ENCODE measurements around the gene IPO5.
"Not testable (repeated sequence)": the region's sequence is repeated elsewhere in the genome, so short reads cannot be mapped to it uniquely, and the experiment has no call there.

IPO5 gene

GRCh38 chr13:98044301-98044700 is 90.8 kb downstream of the IPO5 start:
- H3K36me3 Mint-ChIP-seq, result no peaks in the 10 kb centered on the region
- H3K27me3 Mint-ChIP-seq, result peaks cover 7% of the 10 kb centered on the region
- H3K4me3 Mint-ChIP-seq, result no peak overlapping the region
- H3K27ac Mint-ChIP-seq, result no peak overlapping the region
- DNase-seq, result no peak
- H3K4me1 Mint-ChIP-seq, result no peaks in the 10 kb centered on the region
- no peaks in the 10 kb centered on the region for H3K9me3 Mint-ChIP-seq
- CTCF ChIA-PET, result no interaction called here

- DNase-seq, H3K4me1 Mint-ChIP-seq, H3K27ac Mint-ChIP-seq, H3K4me3 Mint-ChIP-seq, CTCF ChIA-PET, H3K9me3 Mint-ChIP-seq, H3K27me3 Mint-ChIP-seq, H3K36me3 Mint-ChIP-seq: not testable (repeated sequence)
These were observed 94.3 kb downstream of the IPO5 start for GRCh38 chr13:98047785-98048184.

GRCh38 chr13:98048265-98048664 is 94.8 kb downstream of the IPO5 start:
- Mint-ChIP-seq H3K9me3 (peaks cover 3% of the 10 kb centered on the region), H3K27me3 (peaks cover 7% of the 10 kb centered on the region), H3K27ac (no peak overlapping the region), H3K4me1 (no peaks in the 10 kb centered on the region), H3K36me3 (no peaks in the 10 kb centered on the region), H3K4me3 (no peak overlapping the region)
- DNase-seq, result no peak
- CTCF ChIA-PET, result no interaction called here

- H3K9me3 Mint-ChIP-seq, result peaks cover 3% of the 10 kb centered on the region
- no peaks in the 10 kb centered on the region for H3K36me3 Mint-ChIP-seq
- H3K27me3 Mint-ChIP-seq, result no peaks in the 10 kb centered on the region
- H3K4me1 Mint-ChIP-seq, result no peaks in the 10 kb centered on the region
- H3K4me3 Mint-ChIP-seq, result no peak overlapping the region
- DNase-seq, result no peak
- no peak overlapping the region for H3K27ac Mint-ChIP-seq
- CTCF ChIA-PET, result no interaction called here
These were observed 96.6 kb downstream of the IPO5 start for GRCh38 chr13:98050041-98050466.

GRCh38 chr13:98052412-98052811 is 98.9 kb downstream of the IPO5 start:
- Mint-ChIP-seq H3K27ac (no peak overlapping the region), H3K27me3 (no peaks in the 10 kb centered on the region), H3K4me3 (no peak overlapping the region), H3K9me3 (peaks cover 3% of the 10 kb centered on the region), H3K36me3 (no peaks in the 10 kb centered on the region), H3K4me1 (no peaks in the 10 kb centered on the region)
- CTCF ChIA-PET, result no interaction called here
- no peak for DNase-seq

- no peaks in the 10 kb centered on the region for H3K27me3 Mint-ChIP-seq
- H3K4me3 Mint-ChIP-seq, result no peak overlapping the region
- H3K27ac Mint-ChIP-seq, result no peak overlapping the region
- peaks cover 3% of the 10 kb centered on the region for H3K9me3 Mint-ChIP-seq
- DNase-seq, result no peak
- H3K4me1 Mint-ChIP-seq, result no peaks in the 10 kb centered on the region
- H3K36me3 Mint-ChIP-seq, result no peaks in the 10 kb centered on the region
- CTCF ChIA-PET, result no interaction called here
These were observed 100.8 kb downstream of the IPO5 start for GRCh38 chr13:98054301-98054700.

- Mint-ChIP-seq H3K36me3 (no peaks in the 10 kb centered on the region), H3K4me3 (no peak overlapping the region), H3K27me3 (no peaks in the 10 kb centered on the region), H3K4me1 (no peaks in the 10 kb centered on the region), H3K27ac (no peak overlapping the region), H3K9me3 (peaks cover 3% of the 10 kb centered on the region)
- CTCF ChIA-PET, result no interaction called here
- no peak for DNase-seq
These were observed 102.1 kb downstream of the IPO5 start for GRCh38 chr13:98055623-98056022.

GRCh38 chr13:98056839-98057410 is 103.5 kb downstream of the IPO5 start:
- peaks cover 3% of the 10 kb centered on the region for H3K9me3 Mint-ChIP-seq
- no peaks in the 10 kb centered on the region for H3K4me1 Mint-ChIP-seq
- no peak overlapping the region for H3K27ac Mint-ChIP-seq
- no peak for DNase-seq
- CTCF ChIA-PET, result no interaction called here
- H3K4me3 Mint-ChIP-seq, result no peak overlapping the region
- no peaks in the 10 kb centered on the region for H3K27me3 Mint-ChIP-seq
- no peaks in the 10 kb centered on the region for H3K36me3 Mint-ChIP-seq

GRCh38 chr13:98059276-98059675 is 105.8 kb downstream of the IPO5 start:
- Mint-ChIP-seq H3K27me3 (no peaks in the 10 kb centered on the region), H3K27ac (no peak overlapping the region), H3K4me1 (no peaks in the 10 kb centered on the region), H3K4me3 (no peak overlapping the region), H3K9me3 (no peaks in the 10 kb centered on the region), H3K36me3 (no peaks in the 10 kb centered on the region)
- no peak for DNase-seq
- CTCF ChIA-PET, result no interaction called here

- H3K36me3 Mint-ChIP-seq, result no peaks in the 10 kb centered on the region
- H3K27ac Mint-ChIP-seq, result no peak overlapping the region
- no peaks in the 10 kb centered on the region for H3K9me3 Mint-ChIP-seq
- CTCF ChIA-PET, result no interaction called here
- DNase-seq, result no peak
- no peaks in the 10 kb centered on the region for H3K4me1 Mint-ChIP-seq
- H3K4me3 Mint-ChIP-seq, result no peak overlapping the region
- no peaks in the 10 kb centered on the region for H3K27me3 Mint-ChIP-seq
These were observed 106.8 kb downstream of the IPO5 start for GRCh38 chr13:98060282-98060681.

GRCh38 chr13:98065468-98065867 is 112.0 kb downstream of the IPO5 start:
- H3K4me3 Mint-ChIP-seq, result no peak overlapping the region
- CTCF ChIA-PET, result no interaction called here

GRCh38 chr13:98066636-98067035 is 113.2 kb downstream of the IPO5 start:
- no peak for DNase-seq
- Mint-ChIP-seq H3K4me3 (no peak overlapping the region), H3K4me1 (no peaks in the 10 kb centered on the region), H3K9me3 (no peaks in the 10 kb centered on the region), H3K36me3 (no peaks in the 10 kb centered on the region), H3K27me3 (no peaks in the 10 kb centered on the region), H3K27ac (no peak overlapping the region)
- CTCF ChIA-PET, result no interaction called here

More at GRCh38 chr13:98065468-98065867, 112.0 kb downstream of the IPO5 start:
- no peaks in the 10 kb centered on the region for H3K9me3 Mint-ChIP-seq
- no peaks in the 10 kb centered on the region for H3K36me3 Mint-ChIP-seq
- H3K4me1 Mint-ChIP-seq, result no peaks in the 10 kb centered on the region
- no peak overlapping the region for H3K27ac Mint-ChIP-seq
- DNase-seq, result no peak
- no peaks in the 10 kb centered on the region for H3K27me3 Mint-ChIP-seq

- no peaks in the 10 kb centered on the region for H3K36me3 Mint-ChIP-seq
- CTCF ChIA-PET, result no interaction called here
- no peaks in the 10 kb centered on the region for H3K9me3 Mint-ChIP-seq
- no peak overlapping the region for H3K27ac Mint-ChIP-seq
- no peak for DNase-seq
- H3K4me1 Mint-ChIP-seq, result no peaks in the 10 kb centered on the region
- no peak overlapping the region for H3K4me3 Mint-ChIP-seq
- H3K27me3 Mint-ChIP-seq, result no peaks in the 10 kb centered on the region
These were observed 115.0 kb downstream of the IPO5 start for GRCh38 chr13:98068521-98068920.

- Mint-ChIP-seq H3K9me3 (no peaks in the 10 kb centered on the region), H3K36me3 (no peaks in the 10 kb centered on the region), H3K27me3 (no peaks in the 10 kb centered on the region), H3K4me3 (no peak overlapping the region), H3K4me1 (no peaks in the 10 kb centered on the region), H3K27ac (no peak overlapping the region)
- CTCF ChIA-PET, result no interaction called here
- no peak for DNase-seq
These were observed 116.5 kb downstream of the IPO5 start for GRCh38 chr13:98069985-98070384.

- CTCF ChIA-PET, result no interaction called here
- Mint-ChIP-seq H3K36me3 (no peaks in the 10 kb centered on the region), H3K9me3 (peaks cover 2% of the 10 kb centered on the region), H3K27ac (no peak overlapping the region), H3K4me1 (no peaks in the 10 kb centered on the region), H3K4me3 (no peak overlapping the region), H3K27me3 (no peaks in the 10 kb centered on the region)
- DNase-seq, result no peak
These were observed 117.8 kb downstream of the IPO5 start for GRCh38 chr13:98071316-98071715.

- Mint-ChIP-seq H3K4me3 (no peak overlapping the region), H3K27ac (no peak overlapping the region), H3K36me3 (no peaks in the 10 kb centered on the region), H3K9me3 (peaks cover 2% of the 10 kb centered on the region), H3K27me3 (no peaks in the 10 kb centered on the region), H3K4me1 (no peaks in the 10 kb centered on the region)
- no peak for DNase-seq
- CTCF ChIA-PET, result no interaction called here
These were observed 119.0 kb downstream of the IPO5 start for GRCh38 chr13:98072476-98072875.

Measured in activated naive CD4-positive, alpha-beta T cell treated with anti-CD3 and anti-CD28 coated beads, Interleukin-2, amount 10 ng/mL, durations not matched to agents 7 days and 5 days (primary cell).